Stimulated activated naive CD8-positive, alpha-beta T cell treated with anti-CD3 and anti-CD28 coated beads, Interleukin-15, Interleukin-2, amounts not matched to agents 100 U/mL and 50 U/mL, for 24 hours (primary cell): ENCODE data around the gene SCFD2.
"Not testable (repeated sequence)": the region's sequence is repeated elsewhere in the genome, so short reads cannot be mapped to it uniquely, and the experiment has no call there.

Experiments
- ATAC-seq: fragments of 150-1000 bp; cut with Tn5 transposase; one replicate; pipeline ENCODE4 v1.10.0; 2021
- DNase-seq: peaks from one replicate; pipeline ENCODE4 v3.0.0; 2021

The SCFD2 gene

GRCh38 chr4:53346392-53346791 is 19.5 kb downstream of the SCFD2 start:
- not testable (repeated sequence) for ATAC-seq, DNase-seq

DNA sequence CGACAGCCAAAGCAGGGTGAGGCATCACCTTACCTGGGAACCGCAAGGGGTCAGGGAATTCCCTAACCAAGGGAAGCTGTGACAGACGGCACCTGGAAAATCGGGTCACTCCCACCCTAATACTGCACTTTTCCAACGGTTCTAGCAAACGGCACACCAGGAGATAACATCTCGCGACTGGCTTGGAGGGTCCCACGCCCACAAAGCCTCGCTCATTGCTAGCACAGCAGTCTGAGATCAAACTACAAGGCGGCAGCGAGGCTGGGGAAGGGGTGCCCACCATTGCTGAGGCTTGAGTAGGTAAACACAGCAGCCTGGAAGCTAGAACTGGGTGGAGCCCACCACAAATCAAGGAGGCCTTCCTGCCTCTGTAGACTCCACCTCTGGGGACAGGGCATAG is 25.7 kb downstream of the SCFD2 start:
- not testable (repeated sequence) for ATAC-seq, DNase-seq

DNA sequence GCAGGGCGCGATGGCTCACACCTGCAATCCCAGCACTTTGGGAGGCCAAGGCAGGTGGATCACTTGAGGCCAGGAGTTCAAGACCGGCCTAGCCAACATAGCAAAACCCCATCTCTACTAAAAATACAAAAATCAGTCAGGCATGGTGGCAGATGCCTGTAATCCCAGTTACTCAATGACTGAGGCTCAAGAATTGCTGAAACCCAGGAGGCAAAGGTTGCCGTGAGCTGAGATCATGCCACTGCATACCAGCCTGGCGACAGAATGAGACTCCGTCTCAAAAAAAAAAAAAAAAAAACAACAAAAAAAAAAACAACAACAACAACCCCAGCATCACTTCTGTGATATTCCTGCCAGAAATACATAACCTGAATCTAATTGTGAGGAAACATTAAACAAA is 30.9 kb downstream of the SCFD2 start:
- DNase-seq, ATAC-seq: not testable (repeated sequence)

DNA sequence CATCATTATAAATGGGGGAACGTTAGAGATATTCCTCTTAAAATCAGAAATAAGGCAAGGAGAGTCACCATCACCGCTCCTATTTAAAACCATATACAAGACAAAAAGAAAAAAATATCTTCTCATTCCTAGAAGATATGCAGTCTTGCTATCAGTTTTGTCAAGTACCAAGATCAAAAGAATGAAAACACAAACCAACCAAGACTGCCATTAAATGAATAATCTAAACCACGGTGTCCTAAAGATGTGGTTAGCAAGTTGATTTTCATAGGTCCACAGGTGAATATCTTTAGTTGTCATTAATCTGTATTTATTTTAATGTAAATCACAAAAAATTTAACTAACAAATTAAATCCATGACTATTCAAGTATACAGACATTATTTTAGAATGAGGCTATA is 39.3 kb downstream of the SCFD2 start:
- DNase-seq, result no peak
- ATAC-seq, result no peak

DNA sequence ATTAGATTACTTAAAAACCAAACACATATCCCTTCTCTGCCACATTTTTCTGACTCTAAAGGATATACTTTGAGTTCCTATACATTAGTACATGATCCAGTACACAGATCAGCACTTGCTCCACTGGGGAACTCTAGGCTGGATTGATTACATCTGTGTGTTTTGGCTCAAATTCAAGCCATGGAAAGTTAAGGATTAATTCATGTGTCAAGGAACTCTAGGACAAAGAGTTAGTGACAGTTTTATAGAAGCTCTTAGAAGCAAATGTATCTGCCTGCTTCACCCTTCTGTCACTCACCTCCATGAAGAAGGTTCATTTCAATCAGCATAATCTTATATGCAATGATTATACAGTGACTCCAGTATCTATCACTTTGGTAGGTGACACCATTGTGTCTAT is 43.2 kb downstream of the SCFD2 start:
- DNase-seq, result no peak

DNA sequence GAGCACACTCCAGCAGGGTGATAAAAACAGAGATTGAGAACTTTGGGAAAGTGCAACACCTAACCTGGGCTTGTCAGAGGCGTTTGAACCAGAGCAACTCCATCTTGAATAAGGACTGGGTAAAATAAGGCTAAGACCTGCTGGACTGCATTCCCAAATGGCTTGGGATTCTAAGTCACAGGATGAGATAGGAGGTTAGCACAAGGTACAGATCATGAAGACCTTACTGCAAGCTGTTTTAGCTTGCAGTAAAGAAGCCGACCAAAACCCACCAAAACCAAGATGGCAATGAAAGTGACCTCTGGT is 43.9 kb downstream of the SCFD2 start:
- no peak for ATAC-seq
- no peak for DNase-seq

More for the DNA sequence above, 43.2 kb downstream of the SCFD2 start:
- ATAC-seq, result no peak

- no peak for DNase-seq
- no peak for ATAC-seq
Observed at GRCh38 chr4:53321151-53321983, 44.5 kb downstream of the SCFD2 start.

GRCh38 chr4:53315300-53315699 is 50.6 kb downstream of the SCFD2 start:
- ATAC-seq (no peak), DNase-seq (no peak)

- DNase-seq (no peak), ATAC-seq (no peak)
Observed at GRCh38 chr4:53314252-53314651, 51.6 kb downstream of the SCFD2 start.

DNA sequence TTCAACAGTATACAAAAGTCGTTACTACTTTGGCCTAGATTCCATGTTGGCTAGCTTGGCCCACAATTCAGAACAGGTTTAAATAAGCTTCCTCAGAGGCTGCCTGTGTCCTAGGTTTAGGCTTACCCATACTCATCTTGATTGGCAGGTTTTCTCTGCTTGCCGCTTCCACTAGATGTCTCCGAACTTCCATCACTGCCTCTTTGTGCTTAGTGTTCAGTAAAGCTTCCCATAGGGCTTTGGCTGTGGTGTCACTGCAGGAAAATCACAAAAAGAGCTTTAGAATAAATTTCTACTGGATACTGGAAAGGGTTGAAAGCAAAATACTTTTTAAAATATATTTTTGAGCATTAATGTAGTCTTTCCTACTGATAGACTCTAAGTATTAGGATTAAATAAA is 52.4 kb downstream of the SCFD2 start:
- no peak for ATAC-seq
- no peak for DNase-seq

DNA sequence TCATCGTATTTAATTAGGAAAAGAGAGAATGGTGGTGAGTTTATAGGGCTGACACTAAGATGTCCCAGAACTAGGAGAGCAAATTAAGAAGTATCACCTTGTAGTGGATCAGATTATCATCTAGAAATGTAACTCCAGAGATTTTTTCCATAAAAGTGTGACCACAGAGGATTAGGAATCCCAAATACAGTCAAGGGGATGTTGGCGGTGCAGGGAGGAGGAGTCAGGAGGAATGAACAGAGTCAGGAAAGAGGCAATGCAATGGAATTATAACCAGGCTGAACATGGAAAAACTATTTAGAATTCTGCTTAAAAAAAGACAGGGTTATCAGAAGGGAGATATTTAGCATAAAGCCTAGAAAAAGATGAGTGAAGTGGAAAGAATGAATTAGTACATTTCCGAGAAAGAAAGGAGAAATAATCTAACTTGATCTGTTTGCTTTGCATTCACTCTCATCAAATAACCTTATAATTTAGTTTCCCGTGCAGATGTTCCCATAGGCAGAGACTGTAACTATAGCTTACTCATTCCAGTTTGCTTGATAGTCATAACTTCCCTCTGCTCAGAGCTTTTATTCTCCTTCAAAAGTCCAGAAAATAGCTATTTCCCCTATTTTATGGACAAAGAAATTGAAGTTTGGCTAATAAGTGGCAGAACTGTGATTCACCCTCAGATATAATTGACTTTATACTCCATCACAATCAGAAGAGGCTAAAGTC is 56.4 kb downstream of the SCFD2 start:
- DNase-seq (no peak), ATAC-seq (no peak)

GRCh38 chr4:53307819-53308780 is 57.8 kb downstream of the SCFD2 start:
- DNase-seq, result no peak

GRCh38 chr4:53307210-53307609 is 58.7 kb downstream of the SCFD2 start:
- ATAC-seq (no peak), DNase-seq (no peak)

More at GRCh38 chr4:53307819-53308780, 57.8 kb downstream of the SCFD2 start:
- no peak for ATAC-seq

- ATAC-seq, result no peak
- DNase-seq, result no peak
Observed at GRCh38 chr4:53306729-53307128, 59.1 kb downstream of the SCFD2 start.

DNA sequence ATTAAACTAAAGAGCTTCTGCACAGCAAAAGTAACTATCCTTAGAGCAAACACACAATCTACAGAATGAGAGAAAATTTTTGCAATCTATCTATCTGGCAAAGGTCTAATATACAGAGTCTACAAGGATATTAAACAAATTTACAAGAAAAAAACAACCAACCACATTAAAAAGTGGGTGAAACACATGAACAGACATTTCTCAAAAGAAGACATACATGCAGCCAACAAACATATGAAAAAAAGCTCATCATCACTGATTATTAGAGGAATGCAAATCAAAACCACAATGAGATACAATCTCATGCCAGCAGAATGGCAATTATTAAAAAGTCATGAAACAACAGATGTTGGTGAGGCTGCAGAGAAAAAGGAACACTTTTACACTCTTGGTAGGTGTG is 73.7 kb downstream of the SCFD2 start:
- not testable (repeated sequence) for ATAC-seq, DNase-seq

DNA sequence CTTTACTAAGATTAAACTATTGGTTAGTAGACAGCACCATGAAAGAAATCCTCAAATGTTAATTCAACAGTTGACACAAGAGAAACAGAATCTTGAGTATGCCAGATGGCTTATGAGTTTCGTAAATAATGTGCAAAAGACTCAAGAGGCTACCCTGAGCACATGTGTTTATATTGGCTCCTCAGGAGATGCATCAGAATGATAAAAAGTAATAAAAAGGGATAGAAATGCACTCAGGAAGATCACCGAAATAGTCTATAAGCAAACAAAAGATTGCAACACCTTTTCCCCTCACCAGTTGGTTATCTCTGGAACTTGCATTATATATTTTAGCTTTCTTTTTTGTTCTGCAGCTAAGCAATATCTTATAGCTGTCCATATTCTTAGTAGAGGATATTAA is 84.4 kb downstream of the SCFD2 start:
- ATAC-seq (no peak), DNase-seq (no peak)

DNA sequence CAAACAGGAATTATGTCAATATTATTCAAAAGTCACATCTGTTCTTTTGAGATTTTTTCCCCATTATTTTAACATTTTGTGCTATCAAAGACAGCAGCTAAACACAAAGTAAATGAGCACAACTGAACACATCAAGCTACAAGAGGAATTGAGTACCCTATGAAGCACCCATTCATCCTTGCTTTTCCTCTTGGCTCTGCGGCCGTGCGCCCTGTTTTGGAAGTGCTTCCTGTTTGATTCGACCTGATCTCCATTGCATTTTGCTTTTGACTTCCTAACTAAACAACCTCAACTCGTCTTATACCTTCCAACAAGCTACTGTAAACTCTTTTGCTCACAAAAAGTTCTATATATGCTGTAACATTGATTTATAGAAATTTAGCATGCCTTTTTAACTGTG is 85.0 kb downstream of the SCFD2 start:
- ATAC-seq (no peak), DNase-seq (no peak)

DNA sequence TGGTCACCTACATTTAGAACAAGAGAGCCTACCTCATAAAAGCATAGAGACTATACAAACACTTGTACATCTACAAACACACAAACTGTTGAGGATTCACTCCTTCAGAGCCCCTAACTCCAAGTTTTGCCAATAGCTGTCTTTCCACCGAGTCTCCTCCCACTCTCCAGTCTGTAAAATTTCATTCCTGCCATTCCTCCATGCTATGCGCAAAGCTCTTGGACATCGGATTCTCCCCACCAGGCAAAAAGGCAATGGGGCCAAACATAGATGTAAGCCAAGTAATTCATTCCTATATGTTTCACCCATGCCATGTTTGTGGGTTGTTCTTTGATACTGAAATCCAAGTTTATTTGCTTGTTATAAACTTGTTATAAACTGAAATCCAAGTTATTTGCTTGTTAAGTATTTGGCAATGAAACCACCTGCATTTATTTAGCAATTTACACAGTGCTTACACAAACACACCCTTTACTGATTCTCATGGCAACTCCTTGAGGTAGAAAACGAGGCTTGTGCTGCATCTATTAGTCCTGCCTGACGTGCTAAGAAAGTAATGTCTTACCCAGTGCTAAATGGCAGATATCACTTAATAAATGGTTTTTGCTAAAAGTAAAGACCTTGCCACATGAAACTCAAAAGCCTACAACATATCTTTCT is 91.1 kb downstream of the SCFD2 start:
- ATAC-seq (no peak), DNase-seq (no peak)

- ATAC-seq (no peak), DNase-seq (no peak)
Observed at GRCh38 chr4:53273726-53274125, 92.1 kb downstream of the SCFD2 start.

DNA sequence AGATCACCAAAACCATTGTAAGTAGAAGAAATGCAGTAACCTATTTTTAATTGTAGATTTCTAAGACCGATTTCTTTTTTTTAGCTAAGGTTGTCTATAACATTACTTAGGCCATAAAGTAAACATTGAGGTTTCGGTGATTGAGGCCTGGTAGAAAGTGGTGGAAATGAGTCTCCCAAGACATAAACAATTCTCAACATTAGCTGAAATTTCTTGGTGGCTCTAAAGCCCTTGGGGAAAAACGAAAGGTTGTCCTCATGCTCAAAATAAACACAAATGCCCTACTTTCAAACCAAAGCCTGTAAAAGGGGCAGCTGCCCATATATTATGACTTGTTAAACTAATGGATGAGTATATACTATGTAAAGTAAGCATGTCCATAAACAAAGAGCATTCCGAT is 98.8 kb downstream of the SCFD2 start:
- DNase-seq (no peak), ATAC-seq (no peak)

GRCh38 chr4:53255986-53256385 is 109.9 kb downstream of the SCFD2 start:
- not testable (repeated sequence) for ATAC-seq, DNase-seq

GRCh38 chr4:53240573-53240972 is 125.3 kb downstream of the SCFD2 start:
- DNase-seq (no peak), ATAC-seq (no peak)
